GM19239 (cell line): ENCODE results near the gene PPP2R5C.

ENCODE experiments used
- DNase-seq: peaks from one replicate; pipeline ENCODE4 v3.0.0; 2011; ENCODE audit warnings: low spot score; ENCODE audit not compliant: insufficient read length
- FAIRE-seq: peaks from 2 replicates; lab custom pipeline; 2011; peaks lifted over from hg19 to GRCh38; lab: Jason Lieb, UNC

PPP2R5C gene

GRCh38 chr14:101972126-101972866 lies 210.8 kb downstream of the PPP2R5C start:
- no peak for FAIRE-seq

GRCh38 chr14:101973356-101973755 lies 211.8 kb downstream of the PPP2R5C start:
- DNase-seq (no peak), FAIRE-seq (no peak)

More at GRCh38 chr14:101972126-101972866, 210.8 kb downstream of the PPP2R5C start:
- no peak for DNase-seq

GRCh38 chr14:101975231-101975630 lies 213.7 kb downstream of the PPP2R5C start:
- FAIRE-seq (no peak), DNase-seq (no peak)
